GM12878 (cell line): ENCODE measurements around the gene DDX46. TPM values are rescaled to one million over a fixed set of nuclear protein-coding genes. Genes with fewer than 3 reads are reported as not detected.

Experiments used
- CEBPB ChIP-seq, 2 experiments: fragments of 150-350 bp in 1 of 2; IDR thresholded peaks; 2 replicates each; pipeline ENCODE4 v1.6.1; 2012 to 2014; ENCODE audit warnings: low read depth in 2 of 2, low read length in 2 of 2, borderline replicate concordance in 1 of 2, inconsistent platforms in 1 of 2
- CUX1 ChIP-seq: IDR thresholded peaks from 2 replicates; pipeline ENCODE4 v1.6.1; 2012; ENCODE audit warnings: improper control_type of control experiment, low read depth, low read length; ENCODE audit not compliant: insufficient replicate concordance
- NFXL1 ChIP-seq: fragments of 450-650 bp; IDR thresholded peaks from 2 replicates; pipeline ENCODE4 v1.6.1; 2017; ENCODE audit warnings: antibody characterized with exemption, mild to moderate bottlenecking, borderline replicate concordance
- PAX8 ChIP-seq: fragments of 450-650 bp; IDR thresholded peaks from 2 replicates; pipeline ENCODE4 v1.6.1; 2017; ENCODE audit warnings: mild to moderate bottlenecking, moderate library complexity
- RAD51 ChIP-seq: fragments of 450-650 bp; IDR thresholded peaks from 2 replicates; pipeline ENCODE4 v1.6.1; 2016; ENCODE audit warnings: moderate library complexity, mild to moderate bottlenecking, inconsistent platforms
- WRNIP1 ChIP-seq: IDR thresholded peaks from 2 replicates; pipeline ENCODE4 v1.6.1; 2011; ENCODE audit warnings: low read depth, low read length, improper control_type of control experiment, borderline replicate concordance
- ZBTB4 ChIP-seq: fragments of 450-650 bp; formaldehyde crosslinking; IDR thresholded peaks from 2 replicates; pipeline ENCODE4 v1.4.0; 2022; ENCODE audit warnings: mild to moderate bottlenecking, moderate library complexity
- ZZZ3 ChIP-seq: IDR thresholded peaks from 2 replicates; pipeline ENCODE4 v1.6.1; 2011; ENCODE audit warnings: low read depth; ENCODE audit not compliant: control insufficient read depth, insufficient read length
- polyA plus RNA-seq, 11 experiments: library from polyadenylated mRNA; depleted of rRNA in 4 of 11; unstranded in 6 of 11; stranded (reverse) in 5 of 11; fragments of >200 nt; fragmentation: Nextera tagmentation in 4 of 11; fragmentation: Illumina TruSeq in 1 of 11; extraction: Ambion mirVana in 4 of 11; extraction: Trizol in 1 of 11; gene quantifications; 1 replicate in 1 of 11; 2 replicates in 10 of 11; pipeline versions ENCODE4 v1.2.1 to v1.2.3, GENCODE V29; 2011 to 2016; ENCODE audit warnings: inconsistent platforms in 2 of 11, missing spikeins in 2 of 11, low read depth in 1 of 11
- total RNA-seq, 4 experiments: library from RNA; depleted of rRNA in 3 of 4; stranded (reverse); fragments of >200 nt in 3 of 4; fragmentation: Illumina TruSeq in 1 of 4; extraction: Trizol in 1 of 4; gene quantifications; 2 replicates each; pipeline versions ENCODE4 v1.2.1 to v1.2.3, GENCODE V29; 2013 to 2021

The DDX46 gene
- total and polyA plus RNA-seq, 10 of the 15 experiments (the other 5 are each of a cell fraction or from before 2014, with no cell fraction given): 23.0 to 77.1 (median 42.2) TPM

GRCh38 chr5:134846641-134846960, 88.0 kb downstream of the DDX46 start (continued):
- TF ChIP-seq CUX1 (no peak), NFXL1 (no peak), PAX8 (no peak), RAD51 (no peak), ZBTB4 (CRISPR knock-in tag) (no peak), ZZZ3 (no peak), CEBPB (IDR thresholded peaks at IDR 0.05; ENCODE audit: borderline replicate concordance in 1 of 2, low read depth in 2 of 2, low read length in 2 of 2) (no peak), WRNIP1 (no peak)
- TF ChIP-seq, all 136 proteins: peak for 0
